ENCODE data around the gene LTBR.
A peak's percentile ranks its signal among the peaks of the same experiment; 100 is the strongest.

Gene LTBR

DNA sequence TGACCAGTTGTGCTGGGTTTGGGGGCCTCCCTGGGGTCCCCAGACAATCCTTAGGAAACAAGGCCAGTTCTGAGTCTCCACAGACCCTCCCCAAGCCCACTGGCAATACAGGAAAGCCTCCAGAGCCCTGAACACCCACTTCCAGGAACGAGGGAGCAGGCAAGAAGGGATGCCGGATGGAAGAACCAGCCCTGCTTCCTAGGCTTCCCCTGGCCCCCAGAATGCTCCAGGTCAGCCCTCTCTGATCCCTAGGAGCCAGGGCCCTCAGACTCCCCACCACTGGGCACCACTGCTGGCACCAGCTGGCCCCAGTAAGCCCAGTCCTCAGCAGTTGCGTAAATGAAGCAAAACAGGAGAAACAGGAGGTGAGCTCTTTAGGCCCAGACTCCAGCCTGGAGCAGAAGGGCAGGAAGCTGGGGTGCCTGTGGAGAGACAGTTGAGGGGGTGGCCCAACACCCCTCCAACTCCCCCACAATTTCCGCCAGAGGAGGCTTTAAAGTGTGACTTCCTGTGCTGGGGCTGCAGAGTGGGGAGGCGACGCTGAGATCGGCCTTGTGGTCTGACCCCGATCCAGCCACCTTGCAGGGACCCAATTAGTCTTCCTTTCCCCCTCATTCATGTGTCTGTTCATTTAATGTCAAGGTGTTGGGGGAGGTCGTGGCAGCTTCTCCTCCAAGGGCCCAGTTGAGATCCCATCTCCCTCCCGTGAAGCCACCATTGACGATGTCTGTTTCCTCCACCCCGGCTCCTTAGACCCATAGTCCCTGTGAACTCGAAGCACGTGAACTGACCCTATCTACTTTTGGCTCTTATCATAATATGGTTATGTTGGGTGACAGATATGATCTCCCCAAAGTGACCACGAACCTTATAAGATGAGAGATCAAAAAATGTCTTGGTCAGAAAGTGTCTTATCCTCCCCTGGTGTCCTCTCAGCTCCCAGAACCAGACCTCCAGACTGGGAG, 46.8 kb upstream of the LTBR start:
- 0 out of 4 replicates have a peak, but pooled peaks of 1 of the 2 experiments have one; percentile 39 for TF ChIP-seq REST (IDR thresholded peaks at IDR 0.05; ENCODE audit: insufficient read depth in 1 of 2, low read depth in 2 of 2, low read length in 2 of 2)
- TF ChIP-seq TAF1 (IDR thresholded peaks at IDR 0.05; ENCODE audit: borderline replicate concordance, insufficient read depth, low read length), result no peak
- no peak for TF ChIP-seq POLR2AphosphoS5 (IDR thresholded peaks at IDR 0.05; ENCODE audit: low read depth, low read length)

DNA sequence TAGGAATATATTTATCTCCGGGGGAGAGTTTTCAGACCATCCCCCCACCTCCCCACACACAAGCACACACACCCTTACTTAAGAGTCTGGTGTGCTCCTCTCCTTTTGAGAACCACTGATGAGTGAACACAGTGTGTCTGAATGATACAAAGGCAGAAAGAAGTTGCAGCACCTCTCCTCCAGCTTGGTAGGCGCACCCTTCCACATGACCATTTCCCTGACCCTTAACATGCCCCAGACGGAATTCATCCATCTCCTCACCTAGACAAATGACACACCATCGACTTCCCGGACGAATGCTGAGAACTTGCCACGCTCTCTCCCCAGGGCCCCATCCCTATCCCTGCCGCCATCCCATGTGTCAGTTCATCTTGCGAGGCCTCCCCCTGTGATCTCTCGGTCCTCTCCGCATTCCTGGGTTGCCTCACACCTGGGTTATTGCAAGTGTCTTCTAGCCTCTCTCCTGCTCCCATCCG, 46.0 kb upstream of the LTBR start:
- TF ChIP-seq TAF1 (IDR thresholded peaks at IDR 0.05; ENCODE audit: borderline replicate concordance, insufficient read depth, low read length) (no peak), FOXP2 (optimal IDR thresholded peaks at IDR 0.05; ENCODE audit: borderline replicate concordance, extremely low read depth, extremely low read length, insufficient read depth) (no peak), SIN3A (IDR thresholded peaks at IDR 0.05; ENCODE audit: borderline replicate concordance, insufficient read depth, low read length) (no peak), POLR2AphosphoS5 (IDR thresholded peaks at IDR 0.05; ENCODE audit: low read depth, low read length) (peak; percentile 36), REST (IDR thresholded peaks at IDR 0.05; ENCODE audit: insufficient read depth in 1 of 2, low read depth in 2 of 2, low read length in 2 of 2) (no peak)

DNA sequence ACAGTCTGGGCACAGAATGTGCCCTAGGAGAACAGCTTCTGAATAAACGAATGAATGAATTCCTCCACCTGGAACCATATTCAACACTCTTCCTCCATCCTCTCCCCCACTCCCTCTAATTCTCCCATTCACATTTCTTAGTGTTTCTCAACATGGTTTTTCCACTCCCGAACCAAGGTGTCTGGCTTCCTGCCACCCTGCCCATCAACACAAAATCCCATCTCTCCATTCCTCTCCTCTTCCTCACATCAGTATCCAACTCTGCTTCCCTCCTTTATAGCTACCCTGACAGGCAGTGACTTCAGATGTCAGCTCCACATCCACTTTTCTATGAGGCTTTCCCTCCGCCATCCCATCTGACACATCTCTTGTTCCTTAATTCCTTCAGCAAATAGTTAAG, 45.0 kb upstream of the LTBR start:
- TF ChIP-seq REST (IDR thresholded peaks at IDR 0.05; ENCODE audit: insufficient read depth in 1 of 2, low read depth in 2 of 2, low read length in 2 of 2) (no peak), SIN3A (IDR thresholded peaks at IDR 0.05; ENCODE audit: borderline replicate concordance, insufficient read depth, low read length) (no peak), TAF1 (IDR thresholded peaks at IDR 0.05; ENCODE audit: borderline replicate concordance, insufficient read depth, low read length) (no peak), FOXP2 (optimal IDR thresholded peaks at IDR 0.05; ENCODE audit: borderline replicate concordance, extremely low read depth, extremely low read length, insufficient read depth) (no peak), POLR2AphosphoS5 (IDR thresholded peaks at IDR 0.05; ENCODE audit: low read depth, low read length) (no peak)

DNA sequence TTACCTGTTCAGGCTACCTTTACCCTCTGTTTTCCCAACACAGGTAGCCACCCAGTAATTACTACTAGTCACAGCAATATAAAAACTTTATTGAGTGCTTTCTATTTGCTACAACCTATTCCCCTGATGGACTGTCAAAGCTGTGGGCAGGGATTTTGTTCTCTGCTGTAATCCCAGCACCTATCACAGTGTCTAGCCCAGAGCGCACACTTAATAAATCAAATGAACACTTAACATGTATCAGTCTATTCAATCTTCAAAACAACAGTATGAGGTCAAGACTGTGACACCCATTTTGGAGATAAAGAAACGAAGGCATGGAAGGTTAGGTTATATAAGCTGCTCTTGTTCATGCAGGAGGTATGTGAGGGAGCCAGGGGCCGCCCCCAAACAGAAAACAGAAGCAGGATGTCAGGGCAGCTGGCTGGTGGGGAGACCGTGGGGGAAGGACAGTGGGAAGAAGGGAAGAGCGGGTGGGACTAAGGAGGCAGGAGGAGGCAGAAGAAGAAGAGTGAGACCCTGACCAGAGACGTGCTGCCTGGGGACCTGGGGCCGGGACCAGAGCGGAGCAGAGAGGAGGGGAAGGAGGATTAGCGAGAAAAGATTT, 43.8 kb upstream of the LTBR start:
- TF ChIP-seq TAF1 (IDR thresholded peaks at IDR 0.05; ENCODE audit: borderline replicate concordance, insufficient read depth, low read length) (no peak), FOXP2 (optimal IDR thresholded peaks at IDR 0.05; ENCODE audit: borderline replicate concordance, extremely low read depth, extremely low read length, insufficient read depth) (no peak), REST (IDR thresholded peaks at IDR 0.05; ENCODE audit: insufficient read depth in 1 of 2, low read depth in 2 of 2, low read length in 2 of 2) (no peak), SIN3A (IDR thresholded peaks at IDR 0.05; ENCODE audit: borderline replicate concordance, insufficient read depth, low read length) (no peak), POLR2AphosphoS5 (IDR thresholded peaks at IDR 0.05; ENCODE audit: low read depth, low read length) (no peak)

Data from PFSK-1 (cell line).